Gastroesophageal sphincter (tissue), 4 donors: Measurements from ENCODE around the gene OTOP1. TPM values are rescaled to one million over a fixed set of nuclear protein-coding genes. Genes with fewer than 3 reads are reported as not detected.
"Not testable (repeated sequence)": the region's sequence is repeated elsewhere in the genome, so short reads cannot be mapped to it uniquely, and the experiment has no call there.

Experiments
- ATAC-seq: fragments of 150-250 bp; one replicate; pipeline ENCODE4 v1.9.1; 2016; ENCODE audit warnings: mild to moderate bottlenecking, moderate library complexity
- H3K27ac ChIP-seq, 4 donors: fragments of 200-600 bp; sonication (generic) in 3 of 4; 1 replicate in 3 of 4; 2 replicates in 1 of 4; pipeline ENCODE4 v1.5.1; 2016 to 2019
- H3K27me3 ChIP-seq: fragments of 200-600 bp; sonication (generic); one replicate; pipeline ENCODE4 v1.5.1; 2019
- H3K36me3 ChIP-seq, 2 donors: fragments of 200-600 bp; sonication (generic); one replicate each; pipeline ENCODE4 v1.5.1; 2019; ENCODE audit warnings: control low read depth in 1 of 2
- H3K4me1 ChIP-seq, 3 donors: fragments of 200-600 bp; sonication (generic); 1 replicate in 2 of 3; 2 replicates in 1 of 3; pipeline ENCODE4 v1.5.1; 2016 to 2019; ENCODE audit warnings: control low read depth in 2 of 3
- H3K4me3 ChIP-seq, 2 donors: fragments of 200-600 bp; sonication (generic); one replicate each; pipeline ENCODE4 v1.5.1; 2019; ENCODE audit warnings: mild to moderate bottlenecking in 1 of 2, moderate library complexity in 1 of 2
- H3K9me3 ChIP-seq, 3 donors: fragments of 200-600 bp; sonication (generic); one replicate each; pipeline ENCODE4 v1.5.1; 2017 to 2019; ENCODE audit warnings: control low read depth in 2 of 3
- EP300 ChIP-seq: sonication (generic); formaldehyde crosslinking; IDR thresholded peaks from one replicate; pipeline ENCODE4 v1.6.1; 2017; ENCODE audit warnings: antibody characterized with exemption, mild to moderate bottlenecking
- POLR2A ChIP-seq, 2 donors: fragments of 450-650 bp; IDR thresholded peaks; one replicate each; pipeline ENCODE4 v1.6.1; 2017; ENCODE audit warnings: antibody characterized with exemption in 2 of 2, mild to moderate bottlenecking in 2 of 2, moderate library complexity in 1 of 2
- POLR2AphosphoS5 ChIP-seq: sonication (generic); formaldehyde crosslinking; IDR thresholded peaks from one replicate; pipeline ENCODE4 v1.6.1; 2017; ENCODE audit warnings: antibody characterized with exemption
- WGBS, 2 donors: methylation state at CpG; one replicate each; pipeline ENCODE4 v1.1.5; 2018; ENCODE audit warnings: low coverage in 1 of 2; 5-methylcytosine and 5-hydroxymethylcytosine counted together
- total RNA-seq, 4 donors: library from RNA; depleted of rRNA; stranded (reverse); fragments of >200 nt; gene quantifications; one replicate each; pipeline ENCODE4 v1.1.0, GENCODE V29; 2016
- TF ChIP-seq, protein P1 (sequence below), 4 experiments: fragments of 200-600 bp in 2 of 4; fragments of 450-650 bp in 2 of 4; sonication (generic) in 1 of 4; IDR thresholded peaks; one replicate each; pipeline ENCODE4 v1.5.1; 2017 to 2019; ENCODE audit warnings: antibody characterized with exemption in 4 of 4, mild to moderate bottlenecking in 2 of 4, moderate library complexity in 2 of 4

Gene OTOP1
- total RNA-seq, 4 donors from 2014 or later, result not detected

GRCh38 chr4:4217113-4217512 is 9.6 kb downstream of the OTOP1 start:
- H3K4me3 ChIP-seq, result no peak overlapping the region
- H3K9me3 ChIP-seq, result no peaks in the 10 kb centered on the region
- H3K27ac ChIP-seq, result no peak overlapping the region
- no peak for ATAC-seq
- peaks cover 29% of the 10 kb centered on the region for H3K27me3 ChIP-seq
- H3K36me3 ChIP-seq, result no peaks in the 10 kb centered on the region
- no peaks in the 10 kb centered on the region for H3K4me1 ChIP-seq
- no peak for TF ChIP-seq EP300
- TF ChIP-seq, protein P1, sequence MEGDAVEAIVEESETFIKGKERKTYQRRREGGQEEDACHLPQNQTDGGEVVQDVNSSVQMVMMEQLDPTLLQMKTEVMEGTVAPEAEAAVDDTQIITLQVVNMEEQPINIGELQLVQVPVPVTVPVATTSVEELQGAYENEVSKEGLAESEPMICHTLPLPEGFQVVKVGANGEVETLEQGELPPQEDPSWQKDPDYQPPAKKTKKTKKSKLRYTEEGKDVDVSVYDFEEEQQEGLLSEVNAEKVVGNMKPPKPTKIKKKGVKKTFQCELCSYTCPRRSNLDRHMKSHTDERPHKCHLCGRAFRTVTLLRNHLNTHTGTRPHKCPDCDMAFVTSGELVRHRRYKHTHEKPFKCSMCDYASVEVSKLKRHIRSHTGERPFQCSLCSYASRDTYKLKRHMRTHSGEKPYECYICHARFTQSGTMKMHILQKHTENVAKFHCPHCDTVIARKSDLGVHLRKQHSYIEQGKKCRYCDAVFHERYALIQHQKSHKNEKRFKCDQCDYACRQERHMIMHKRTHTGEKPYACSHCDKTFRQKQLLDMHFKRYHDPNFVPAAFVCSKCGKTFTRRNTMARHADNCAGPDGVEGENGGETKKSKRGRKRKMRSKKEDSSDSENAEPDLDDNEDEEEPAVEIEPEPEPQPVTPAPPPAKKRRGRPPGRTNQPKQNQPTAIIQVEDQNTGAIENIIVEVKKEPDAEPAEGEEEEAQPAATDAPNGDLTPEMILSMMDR (IDR thresholded peaks at IDR 0.05), result no peak
- no peak for TF ChIP-seq POLR2A (IDR thresholded peaks at IDR 0.05)
- no peak for TF ChIP-seq POLR2AphosphoS5
- WGBS, 2 donors, result 74 to 75% methylated on average over 5 of the region's 5 CpGs

- no peaks in the 10 kb centered on the region for H3K9me3 ChIP-seq
- H3K4me1 ChIP-seq, result no peaks in the 10 kb centered on the region
- 68 to 87% methylated on average over 3 to 7 of the region's 7 CpGs for WGBS, 2 donors
- no peaks in the 10 kb centered on the region for H3K36me3 ChIP-seq
- no peak overlapping the region for H3K4me3 ChIP-seq
- ATAC-seq, result no peak
- H3K27me3 ChIP-seq, result peaks cover 25% of the 10 kb centered on the region
- TF ChIP-seq, protein P1 (IDR thresholded peaks at IDR 0.05), result no peak
- TF ChIP-seq EP300 (no peak), POLR2A (IDR thresholded peaks at IDR 0.05) (no peak), POLR2AphosphoS5 (no peak)
- no peak overlapping the region for H3K27ac ChIP-seq
These were observed 10.1 kb downstream of the OTOP1 start for GRCh38 chr4:4216648-4217047.

- not testable (repeated sequence) for H3K27ac ChIP-seq, H3K4me1 ChIP-seq, H3K36me3 ChIP-seq, ATAC-seq, H3K9me3 ChIP-seq, H3K4me3 ChIP-seq
- H3K27me3 ChIP-seq, result peaks cover 24% of the 10 kb centered on the region
- 64 to 81% methylated on average over 4 of the region's 4 CpGs for WGBS, 2 donors
These were observed 13.1 kb downstream of the OTOP1 start for GRCh38 chr4:4213674-4214073.

DNA sequence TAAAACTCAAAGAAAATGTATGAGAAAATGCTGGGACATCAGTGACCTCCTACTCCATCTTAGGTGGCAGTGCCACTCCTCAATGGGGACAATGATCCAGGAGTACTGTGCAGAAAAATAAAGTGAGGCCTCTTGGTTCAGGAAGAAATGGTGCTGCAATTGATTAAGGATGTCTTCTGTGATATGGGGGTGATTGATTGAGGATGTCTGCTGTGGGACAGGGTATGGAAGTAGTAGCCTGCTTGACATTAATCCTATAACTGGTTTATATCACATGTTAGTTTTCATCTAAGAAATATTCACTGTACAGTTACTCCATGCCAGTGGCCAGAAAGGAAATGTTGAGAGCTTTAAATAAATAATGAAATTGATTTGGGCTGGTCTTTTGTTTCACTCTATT is 20.5 kb downstream of the OTOP1 start:
- Histone ChIP-seq H3K9me3 (no peaks in the 10 kb centered on the region), H3K4me1 (no peaks in the 10 kb centered on the region), H3K27me3 (peaks cover 55% of the 10 kb centered on the region), H3K36me3 (no peaks in the 10 kb centered on the region), H3K4me3 (no peak overlapping the region), H3K27ac (no peak overlapping the region)
- TF ChIP-seq POLR2AphosphoS5, result no peak
- no peak for TF ChIP-seq POLR2A (IDR thresholded peaks at IDR 0.05)
- TF ChIP-seq, protein P1 (IDR thresholded peaks at IDR 0.05), result no peak
- TF ChIP-seq EP300, result no peak
- no peak for ATAC-seq

- no peak for ATAC-seq
- Histone ChIP-seq H3K36me3 (no peaks in the 10 kb centered on the region), H3K27me3 (peaks cover 43% of the 10 kb centered on the region), H3K27ac (no peak overlapping the region), H3K4me3 (no peak overlapping the region), H3K9me3 (no peaks in the 10 kb centered on the region), H3K4me1 (no peaks in the 10 kb centered on the region)
- 61 to 70% methylated on average over 2 to 3 of the region's 3 CpGs for WGBS, 2 donors
- TF ChIP-seq POLR2AphosphoS5 (no peak), EP300 (no peak), POLR2A (IDR thresholded peaks at IDR 0.05) (no peak)
- TF ChIP-seq, protein P1 (IDR thresholded peaks at IDR 0.05), result no peak
These were observed 22.4 kb downstream of the OTOP1 start for GRCh38 chr4:4204401-4204745.
